ENCODE measurements around the gene PURA.

PURA gene

DNA sequence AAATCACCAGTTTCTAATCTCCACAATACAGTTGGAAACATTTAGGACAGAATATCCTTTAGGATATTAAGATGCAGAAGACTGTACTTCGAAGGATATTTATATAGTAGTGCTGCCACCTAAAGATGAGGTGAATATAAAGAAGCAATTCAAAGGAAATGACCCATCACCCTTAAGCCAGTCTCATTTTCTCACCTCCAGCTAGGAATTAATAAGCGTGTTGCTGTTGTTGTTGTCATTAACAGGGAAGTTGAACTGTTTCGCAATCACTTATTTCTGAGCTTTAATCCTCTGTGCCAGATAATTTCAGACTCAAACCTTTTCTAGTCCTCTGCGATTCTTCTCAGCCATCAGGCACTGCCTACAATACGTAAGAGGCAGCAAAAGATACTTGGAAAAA is 7.8 kb upstream of the PURA start:
- Histone ChIP-seq H3K4me1 (ENCODE audit: control insufficient read depth in 1 of 2, insufficient read depth in 2 of 2, low read length in 2 of 2) (peaks cover 0 to 13% of the 10 kb centered on the region in 2 experiments), H3K79me2 (ENCODE audit: control insufficient read depth, insufficient read depth, low read length, poor library complexity) (peaks cover 6% of the 10 kb centered on the region), H3K4me2 (ENCODE audit: low read length) (no peak overlapping the region), H3K18ac (ENCODE audit: low read length) (no peak overlapping the region), H4K12ac (ENCODE audit: low read depth, low read length) (no peak overlapping the region), H2AK5ac (ENCODE audit: low read length) (no peak overlapping the region), H2BK12ac (ENCODE audit: low read length) (no peak overlapping the region), H3K4ac (ENCODE audit: low read depth, low read length) (no peak overlapping the region), H4K8ac (ENCODE audit: low read depth, low read length) (no peak overlapping the region), H2BK5ac (ENCODE audit: low read depth, low read length, poor library complexity) (no peak overlapping the region), H3K4me3 (ENCODE audit: low read depth, low read length) (no peak overlapping the region), H3K9ac (ENCODE audit: low read length) (no peak overlapping the region), H4K91ac (ENCODE audit: low read depth, low read length) (no peak overlapping the region), H3K36me3 (ENCODE audit: control insufficient read depth in 1 of 2, insufficient read depth in 2 of 2, low read length in 2 of 2) (no peaks in the 10 kb centered on the region), H3K14ac (ENCODE audit: low read length) (no peak overlapping the region), H3K23ac (ENCODE audit: low read length) (no peak overlapping the region), H2BK120ac (ENCODE audit: insufficient read depth, low read length, poor library complexity) (no peak overlapping the region), H2AFZ (ENCODE audit: insufficient read depth, low read length, poor library complexity) (no peak overlapping the region), H3K9me3 (ENCODE audit: insufficient read depth, low read depth, low read length) (no peaks in the 10 kb centered on the region), H3K27me3 (ENCODE audit: insufficient read depth, low read length) (peaks cover 19% of the 10 kb centered on the region), H3K79me1 (ENCODE audit: low read length) (peaks cover 7% of the 10 kb centered on the region), H3K27ac (ENCODE audit: low read depth, low read length) (no peak overlapping the region)
- WGBS (ENCODE audit: extremely low coverage, insufficient coverage, insufficient read length), result no CpG with 5 or more reads among the region's 5 CpGs
- DNase-seq, result peak in 1 of 2 donors; percentile 9

DNA sequence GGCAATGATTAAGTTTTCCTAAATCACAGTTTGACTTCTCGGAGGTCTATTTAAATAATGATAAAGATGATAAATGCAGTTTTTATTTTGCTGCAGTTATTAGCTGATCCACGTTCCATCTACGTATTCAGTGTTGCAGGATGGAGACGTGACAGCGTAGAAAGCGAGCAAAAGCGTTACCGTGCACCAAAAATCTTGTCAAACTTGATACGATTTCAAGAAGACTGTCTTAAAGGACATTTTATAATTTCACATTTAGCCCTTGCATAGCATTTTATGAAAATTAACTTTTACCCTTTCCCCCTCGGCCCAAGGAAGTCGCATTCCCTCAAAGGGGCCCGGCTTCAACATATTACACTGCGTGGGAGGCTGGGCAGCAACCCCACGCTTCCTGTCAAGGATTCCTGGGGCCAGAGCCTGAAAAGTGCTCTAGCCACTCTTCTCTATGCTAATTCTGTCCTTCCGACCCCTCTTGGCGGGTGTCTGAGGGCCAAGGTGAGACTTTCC is 7.1 kb upstream of the PURA start:
- Histone ChIP-seq H3K79me2 (ENCODE audit: control insufficient read depth, insufficient read depth, low read length, poor library complexity) (peaks cover 6% of the 10 kb centered on the region), H2AK5ac (ENCODE audit: low read length) (no peak overlapping the region), H3K9me3 (ENCODE audit: insufficient read depth, low read depth, low read length) (no peaks in the 10 kb centered on the region), H3K23ac (ENCODE audit: low read length) (no peak overlapping the region), H3K4me3 (ENCODE audit: low read depth, low read length) (peak overlapping the region; percentile 88), H2AFZ (ENCODE audit: insufficient read depth, low read length, poor library complexity) (peak overlapping the region; percentile 55), H2BK120ac (ENCODE audit: insufficient read depth, low read length, poor library complexity) (no peak overlapping the region), H3K36me3 (ENCODE audit: control insufficient read depth in 1 of 2, insufficient read depth in 2 of 2, low read length in 2 of 2) (no peaks in the 10 kb centered on the region), H3K27me3 (ENCODE audit: insufficient read depth, low read length) (peaks cover 26% of the 10 kb centered on the region), H3K18ac (ENCODE audit: low read length) (peak overlapping the region; percentile 79), H3K4me1 (ENCODE audit: control insufficient read depth in 1 of 2, insufficient read depth in 2 of 2, low read length in 2 of 2) (peaks cover 0 to 13% of the 10 kb centered on the region in 2 experiments), H4K91ac (ENCODE audit: low read depth, low read length) (peak overlapping the region; percentile 81), H4K12ac (ENCODE audit: low read depth, low read length) (peak overlapping the region; percentile 9), H3K4me2 (ENCODE audit: low read length) (peak overlapping the region; percentile 67), H2BK5ac (ENCODE audit: low read depth, low read length, poor library complexity) (no peak overlapping the region), H3K4ac (ENCODE audit: low read depth, low read length) (no peak overlapping the region), H2BK12ac (ENCODE audit: low read length) (no peak overlapping the region), H3K79me1 (ENCODE audit: low read length) (peaks cover 7% of the 10 kb centered on the region), H3K27ac (ENCODE audit: low read depth, low read length) (peak overlapping the region; percentile 60), H3K9ac (ENCODE audit: low read length) (peak overlapping the region; percentile 22), H3K14ac (ENCODE audit: low read length) (peak overlapping the region; percentile 54), H4K8ac (ENCODE audit: low read depth, low read length) (peak overlapping the region; percentile 93)
- DNase-seq, result peak in 1 of 2 donors; percentile 17
- no CpG with 5 or more reads among the region's 16 CpGs for WGBS (ENCODE audit: extremely low coverage, insufficient coverage, insufficient read length)

DNA sequence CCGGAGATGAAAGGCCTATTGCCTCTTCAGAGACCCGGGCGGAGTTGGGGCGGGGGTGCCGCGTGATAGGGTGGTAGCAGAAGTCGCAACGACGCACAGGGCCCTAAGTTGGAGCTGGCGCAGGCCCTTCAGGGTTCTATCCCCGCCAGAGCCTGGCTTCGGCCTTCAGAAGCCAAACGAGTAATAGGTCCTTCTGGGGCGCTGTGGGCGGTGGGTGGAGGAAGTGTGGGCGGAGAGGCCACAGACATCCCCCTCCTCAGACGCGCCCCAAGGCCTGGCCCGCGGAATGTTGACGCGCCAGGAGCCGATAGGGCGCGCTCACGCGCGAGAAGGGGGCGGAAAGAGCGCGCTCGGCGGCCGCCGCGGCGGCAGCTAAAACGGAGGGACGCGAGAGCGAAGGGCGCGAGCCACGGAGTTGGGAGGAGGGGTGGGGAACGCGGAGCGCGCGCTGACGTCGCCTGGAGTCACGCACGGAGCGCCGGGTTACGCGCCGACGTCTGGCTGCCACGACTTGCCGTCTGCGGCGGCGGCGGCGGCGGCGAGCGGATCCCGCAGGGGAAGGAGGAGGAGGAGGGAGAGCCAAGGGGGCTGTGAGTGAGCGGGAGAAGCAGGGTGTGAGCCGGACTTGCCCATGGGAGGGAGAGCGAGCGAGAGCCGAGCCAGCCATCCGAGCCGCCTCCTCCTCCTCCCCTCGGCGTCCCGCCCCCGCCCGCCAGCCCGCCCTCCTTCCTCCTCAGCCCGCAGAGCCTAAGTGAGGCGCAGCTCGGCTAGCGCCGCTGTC is 6.4 kb upstream of the PURA start:
- Histone ChIP-seq H3K79me1 (ENCODE audit: low read length) (peaks cover 7% of the 10 kb centered on the region), H3K79me2 (ENCODE audit: control insufficient read depth, insufficient read depth, low read length, poor library complexity) (peaks cover 6% of the 10 kb centered on the region), H3K27ac (ENCODE audit: low read depth, low read length) (peak overlapping the region; percentile 80), H2BK5ac (ENCODE audit: low read depth, low read length, poor library complexity) (peak overlapping the region; percentile 71), H3K36me3 (ENCODE audit: control insufficient read depth in 1 of 2, insufficient read depth in 2 of 2, low read length in 2 of 2) (no peaks in the 10 kb centered on the region), H2AK5ac (ENCODE audit: low read length) (no peak overlapping the region), H3K4me1 (ENCODE audit: control insufficient read depth in 1 of 2, insufficient read depth in 2 of 2, low read length in 2 of 2) (peaks cover 0 to 13% of the 10 kb centered on the region in 2 experiments), H3K14ac (ENCODE audit: low read length) (peak overlapping the region; percentile 54), H2BK120ac (ENCODE audit: insufficient read depth, low read length, poor library complexity) (peak overlapping the region; percentile 61), H4K8ac (ENCODE audit: low read depth, low read length) (peak overlapping the region; percentile 93), H3K9me3 (ENCODE audit: insufficient read depth, low read depth, low read length) (no peaks in the 10 kb centered on the region), H2BK12ac (ENCODE audit: low read length) (no peak overlapping the region), H3K23ac (ENCODE audit: low read length) (no peak overlapping the region), H2AFZ (ENCODE audit: insufficient read depth, low read length, poor library complexity) (peak overlapping the region; percentile 55), H3K4ac (ENCODE audit: low read depth, low read length) (peak overlapping the region; percentile 54), H3K27me3 (ENCODE audit: insufficient read depth, low read length) (peaks cover 30% of the 10 kb centered on the region), H3K4me3 (ENCODE audit: low read depth, low read length) (peak overlapping the region; percentile 88), H3K18ac (ENCODE audit: low read length) (peak overlapping the region; percentile 79), H4K91ac (ENCODE audit: low read depth, low read length) (peak overlapping the region; percentile 81), H4K12ac (ENCODE audit: low read depth, low read length) (peak overlapping the region; percentile 90), H3K4me2 (ENCODE audit: low read length) (peak overlapping the region; percentile 67), H3K9ac (ENCODE audit: low read length) (peak overlapping the region; percentile 22)
- peak; percentile 93 for DNase-seq
- no CpG with 5 or more reads among the region's 88 CpGs for WGBS (ENCODE audit: extremely low coverage, insufficient coverage, insufficient read length)

DNA sequence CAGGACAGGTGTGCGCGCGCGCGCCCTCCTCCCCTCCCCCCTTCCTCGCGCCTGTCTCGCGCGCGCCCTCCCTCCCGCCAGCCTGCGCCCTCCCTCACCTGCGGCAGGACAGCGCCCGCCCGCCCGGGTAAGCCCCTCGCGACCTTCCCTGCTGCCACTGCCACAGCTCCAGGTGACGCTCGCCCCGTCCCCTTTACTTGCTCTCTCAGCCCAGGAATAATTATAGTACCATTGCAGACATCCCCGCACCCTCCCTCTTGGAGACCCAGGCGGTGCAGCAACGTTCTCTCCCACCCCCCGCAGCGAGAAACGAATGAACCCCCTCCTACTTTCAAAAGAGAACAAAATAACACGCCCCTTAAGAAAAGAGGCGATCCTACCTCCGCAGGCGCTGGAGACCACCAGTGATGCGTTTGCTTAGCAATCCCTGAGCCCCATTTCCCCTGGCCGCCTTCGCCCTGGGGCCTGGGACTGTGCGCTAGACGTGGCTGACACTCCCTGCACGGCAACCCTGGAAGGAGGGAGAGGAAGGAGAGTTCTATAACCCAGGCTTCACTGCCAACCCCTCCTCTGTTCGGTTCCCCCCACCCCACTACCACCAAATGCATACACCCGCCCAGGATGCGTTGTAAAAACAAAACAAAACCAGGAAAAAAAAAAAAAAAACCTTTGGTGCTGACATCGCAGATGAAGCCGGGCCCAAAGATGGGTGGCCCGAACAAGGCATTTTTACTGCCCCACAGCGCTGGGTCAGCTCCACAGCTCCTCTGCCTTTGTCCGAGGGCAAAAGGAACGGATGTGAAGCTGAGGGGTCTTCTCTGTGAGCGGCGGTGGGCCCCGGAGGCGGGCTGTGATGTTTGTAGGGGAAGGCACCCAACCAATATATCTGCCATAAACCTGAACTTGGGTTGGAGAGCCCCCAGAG is 5.6 kb upstream of the PURA start:
- WGBS (ENCODE audit: extremely low coverage, insufficient coverage, insufficient read length), result no CpG with 5 or more reads among the region's 52 CpGs

More for the DNA sequence above, 5.6 kb upstream of the PURA start:
- H3K79me2 ChIP-seq (ENCODE audit: control insufficient read depth, insufficient read depth, low read length, poor library complexity), result peaks cover 6% of the 10 kb centered on the region
- no peak overlapping the region for H3K18ac ChIP-seq (ENCODE audit: low read length)
- peaks cover 0 to 21% of the 10 kb centered on the region in 2 experiments for H3K4me1 ChIP-seq (ENCODE audit: control insufficient read depth in 1 of 2, insufficient read depth in 2 of 2, low read length in 2 of 2)
- H2AFZ ChIP-seq (ENCODE audit: insufficient read depth, low read length, poor library complexity), result peak overlapping the region; percentile 40
- no peak overlapping the region for H3K27ac ChIP-seq (ENCODE audit: low read depth, low read length)
- peaks cover 32% of the 10 kb centered on the region for H3K27me3 ChIP-seq (ENCODE audit: insufficient read depth, low read length)
- H2BK5ac ChIP-seq (ENCODE audit: low read depth, low read length, poor library complexity), result no peak overlapping the region
- peak; percentile 50 to 82 for DNase-seq
- no peak overlapping the region for H2AK5ac ChIP-seq (ENCODE audit: low read length)
- H4K12ac ChIP-seq (ENCODE audit: low read depth, low read length), result no peak overlapping the region
- no peak overlapping the region for H2BK120ac ChIP-seq (ENCODE audit: insufficient read depth, low read length, poor library complexity)
- H3K9me3 ChIP-seq (ENCODE audit: insufficient read depth, low read depth, low read length), result no peaks in the 10 kb centered on the region
- no peak overlapping the region for H3K14ac ChIP-seq (ENCODE audit: low read length)
- peak overlapping the region; percentile 8 for H4K8ac ChIP-seq (ENCODE audit: low read depth, low read length)
- H3K36me3 ChIP-seq (ENCODE audit: control insufficient read depth in 1 of 2, insufficient read depth in 2 of 2, low read length in 2 of 2), result no peaks in the 10 kb centered on the region
- H3K4me3 ChIP-seq (ENCODE audit: low read depth, low read length), result peak overlapping the region; percentile 88
- no peak overlapping the region for H3K23ac ChIP-seq (ENCODE audit: low read length)
- H3K9ac ChIP-seq (ENCODE audit: low read length), result no peak overlapping the region
- peaks cover 12% of the 10 kb centered on the region for H3K79me1 ChIP-seq (ENCODE audit: low read length)
- H3K4ac ChIP-seq (ENCODE audit: low read depth, low read length), result no peak overlapping the region
- H4K91ac ChIP-seq (ENCODE audit: low read depth, low read length), result no peak overlapping the region
- no peak overlapping the region for H2BK12ac ChIP-seq (ENCODE audit: low read length)
- peak overlapping the region; percentile 67 for H3K4me2 ChIP-seq (ENCODE audit: low read length)
